Activated gamma-delta T cell treated with anti-CD3 and anti-CD28 coated beads, Interleukin-2, amount 50 U/mL, for 16 hours (primary cell): Measurements from ENCODE around the gene ANKS1B.

Source experiments
- DNase-seq: peaks from one replicate; pipeline ENCODE4 v3.0.0-alpha.2; 2020; ENCODE audit warnings: low read depth

Gene ANKS1B

GRCh38 chr12:98945864-98946263, 1038.9 kb downstream of the ANKS1B start:
- DNase-seq, result no peak

DNA sequence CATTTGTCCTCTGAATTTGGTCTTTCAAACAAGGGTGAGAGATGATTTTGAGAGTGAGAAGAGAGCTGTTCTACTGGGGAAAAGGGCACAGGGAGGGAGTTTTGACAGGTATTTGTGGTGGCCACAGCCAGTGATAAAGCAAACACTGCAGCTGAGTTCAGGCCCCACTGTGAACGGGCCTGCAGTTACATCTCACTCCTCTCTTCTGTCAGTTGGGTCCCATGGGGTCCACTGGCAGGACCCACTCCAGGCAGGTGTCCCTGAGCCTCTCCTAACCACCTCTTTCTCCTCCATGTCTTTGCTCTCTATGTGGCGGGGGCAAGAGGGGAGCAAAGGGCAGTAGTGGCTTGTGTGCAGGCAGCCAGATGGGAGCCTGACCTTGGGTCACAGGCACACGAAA, 1044.8 kb downstream of the ANKS1B start:
- DNase-seq, result no peak

- DNase-seq, result no peak
These were observed 1045.4 kb downstream of the ANKS1B start for GRCh38 chr12:98939350-98939749.

DNA sequence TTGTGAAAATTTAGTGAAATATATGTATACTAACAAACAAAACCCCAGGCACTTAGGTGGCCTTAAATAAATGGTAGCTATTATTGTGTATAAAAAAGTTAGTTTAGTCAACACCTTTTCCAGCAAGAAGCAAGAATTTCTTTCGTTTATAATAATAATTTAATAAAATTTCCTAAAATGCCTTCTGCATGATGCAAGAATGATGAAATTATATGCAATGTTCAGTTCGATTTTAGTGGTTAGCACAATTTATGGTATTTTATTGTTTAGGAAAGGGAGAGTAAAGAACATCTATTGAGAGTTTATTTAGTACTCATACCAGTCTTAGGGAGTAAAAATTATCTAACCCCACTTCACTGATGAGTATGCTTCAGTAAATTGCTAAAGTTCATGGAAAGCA, 1048.9 kb downstream of the ANKS1B start:
- no peak for DNase-seq

GRCh38 chr12:98922871-98923270, 1061.9 kb downstream of the ANKS1B start:
- no peak for DNase-seq

- DNase-seq, result no peak
These were observed 1066.4 kb downstream of the ANKS1B start for GRCh38 chr12:98918176-98918863.

- no peak for DNase-seq
These were observed 1068.6 kb downstream of the ANKS1B start for GRCh38 chr12:98916106-98916505.

DNA sequence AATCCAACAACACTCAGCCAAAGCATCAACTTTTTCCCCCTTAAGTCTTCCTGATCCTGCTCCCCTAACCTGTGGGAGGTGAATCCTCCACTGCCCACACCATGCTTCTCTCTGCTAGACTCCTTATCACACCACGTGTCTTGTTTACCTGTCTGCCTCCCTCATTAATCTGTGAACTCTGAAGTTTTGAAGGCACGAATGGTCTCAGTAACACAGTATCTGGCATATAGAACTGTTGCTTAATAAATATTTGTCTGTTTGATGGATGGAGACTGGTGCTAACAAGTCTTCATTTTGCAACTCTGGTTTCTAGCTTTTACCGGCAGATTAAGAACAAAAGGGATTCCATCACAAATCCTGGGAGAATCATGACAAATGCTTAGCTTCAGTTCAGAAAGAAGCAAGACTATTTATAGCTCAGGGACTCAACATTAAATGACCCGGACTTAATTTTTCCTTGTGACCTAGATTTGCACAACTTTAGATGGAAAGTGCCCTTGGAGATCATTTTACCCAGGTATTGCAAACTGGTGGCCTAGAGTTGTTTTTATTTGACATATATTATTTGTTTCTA, 1072.2 kb downstream of the ANKS1B start:
- DNase-seq, result no peak

DNA sequence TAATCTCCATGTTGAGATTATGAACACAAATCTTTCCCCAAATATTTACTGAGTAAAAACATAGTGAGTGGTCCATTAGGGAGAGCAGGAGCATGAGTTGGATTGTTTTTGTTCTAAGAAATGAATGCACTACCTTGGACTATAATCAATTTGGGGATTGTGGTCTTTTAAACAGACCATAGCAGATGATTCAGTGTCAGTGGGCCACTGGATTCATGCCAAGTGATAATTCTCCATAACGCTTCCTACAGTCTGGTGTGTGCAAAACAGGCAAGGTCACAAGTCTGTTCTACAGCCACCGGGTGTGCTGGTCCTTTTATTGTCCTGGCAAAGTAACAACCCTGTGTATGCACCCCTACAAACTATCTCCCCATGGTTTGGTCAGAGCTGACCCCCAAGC, 1073.3 kb downstream of the ANKS1B start:
- no peak for DNase-seq

DNA sequence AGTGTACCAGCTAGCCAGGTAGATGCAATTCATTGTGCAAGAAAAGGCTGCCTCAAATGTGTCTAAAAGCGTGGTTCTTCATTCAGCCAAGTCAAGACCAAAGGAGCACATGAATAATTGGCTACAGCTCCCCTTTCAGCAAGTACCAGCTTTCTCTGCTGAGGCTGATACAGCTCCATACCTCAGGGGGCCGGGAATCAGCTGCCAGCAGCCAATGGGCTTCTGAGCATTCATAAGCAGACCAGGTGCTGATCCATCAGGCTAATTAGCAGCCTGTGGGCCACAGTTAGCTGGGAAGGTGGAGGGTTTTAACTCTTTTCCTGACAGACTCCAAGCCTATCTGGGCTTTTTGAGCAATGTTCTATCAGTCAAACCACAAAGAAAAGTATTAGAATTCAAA, 1075.0 kb downstream of the ANKS1B start:
- no peak for DNase-seq

DNA sequence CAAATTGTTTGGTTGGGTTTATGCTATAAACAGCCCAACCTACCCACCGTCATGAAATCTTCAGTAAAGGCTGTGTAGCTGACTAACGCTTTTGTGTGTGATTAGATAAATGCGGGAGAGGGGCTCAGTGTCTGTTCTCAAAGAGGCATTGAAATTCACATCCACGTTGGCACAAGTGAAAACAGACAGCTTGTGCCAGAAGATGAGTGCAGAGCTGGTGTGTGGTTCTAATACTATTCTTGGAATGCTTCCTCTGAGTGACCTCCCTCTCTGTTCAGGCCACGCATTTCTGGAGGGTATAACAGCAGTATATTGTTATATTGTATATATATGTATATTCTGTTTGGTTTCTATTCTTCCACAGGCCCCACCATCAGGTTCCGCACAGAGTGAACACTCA, 1075.9 kb downstream of the ANKS1B start:
- no peak for DNase-seq

- no peak for DNase-seq
These were observed 1080.9 kb downstream of the ANKS1B start for GRCh38 chr12:98903875-98904274.

GRCh38 chr12:98901189-98901588, 1083.5 kb downstream of the ANKS1B start:
- no peak for DNase-seq

DNA sequence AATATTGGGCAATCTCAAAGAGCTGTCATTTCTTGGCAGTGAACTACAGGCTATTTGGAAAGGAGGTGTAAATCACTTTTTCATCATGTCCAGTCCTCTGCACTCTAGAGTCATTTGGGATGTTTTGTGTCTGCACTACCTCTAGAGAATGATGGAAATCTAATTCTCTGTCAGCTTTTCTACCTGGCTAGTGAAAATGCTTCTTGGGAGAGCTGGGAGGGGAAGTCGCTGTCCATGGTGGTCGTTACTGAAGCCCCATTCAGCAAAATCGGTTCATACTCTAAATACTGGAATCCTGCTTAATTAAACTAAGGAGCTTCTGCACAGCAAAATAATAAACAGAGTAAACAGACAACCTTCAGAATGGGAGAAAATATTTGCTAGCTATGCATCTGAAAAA, 1087.8 kb downstream of the ANKS1B start:
- no peak for DNase-seq

DNA sequence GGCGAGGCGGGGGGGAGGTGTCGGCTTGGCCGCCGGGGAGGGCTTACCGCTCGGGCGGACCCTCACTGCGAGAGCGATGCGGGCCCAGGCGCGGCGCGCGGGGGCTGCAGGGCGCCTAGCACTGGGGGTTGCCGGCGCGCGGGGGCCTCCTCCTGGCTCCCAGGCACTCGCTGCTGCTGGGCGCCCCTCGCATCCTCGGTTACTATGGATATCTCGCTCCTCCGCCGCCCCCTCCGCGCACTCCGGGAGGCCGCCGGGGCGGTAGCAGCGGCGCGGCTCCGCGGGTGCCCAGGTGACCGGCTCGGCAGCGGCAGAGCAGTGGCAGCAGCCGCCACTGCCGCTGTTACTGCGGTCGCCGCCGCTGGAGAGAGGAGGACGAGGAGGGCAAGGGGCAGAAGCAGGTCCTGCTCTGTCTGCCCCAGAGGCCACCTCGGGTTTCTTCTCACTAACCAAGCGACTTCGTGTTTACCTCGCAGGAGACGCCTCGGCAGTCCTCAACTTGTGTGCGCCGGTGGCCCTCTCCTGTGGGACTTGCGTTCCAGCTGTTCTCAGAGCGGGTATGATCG, 1089.6 kb downstream of the ANKS1B start:
- DNase-seq, result no peak

GRCh38 chr12:98894412-98895085, 1090.2 kb downstream of the ANKS1B start:
- no peak for DNase-seq

DNA sequence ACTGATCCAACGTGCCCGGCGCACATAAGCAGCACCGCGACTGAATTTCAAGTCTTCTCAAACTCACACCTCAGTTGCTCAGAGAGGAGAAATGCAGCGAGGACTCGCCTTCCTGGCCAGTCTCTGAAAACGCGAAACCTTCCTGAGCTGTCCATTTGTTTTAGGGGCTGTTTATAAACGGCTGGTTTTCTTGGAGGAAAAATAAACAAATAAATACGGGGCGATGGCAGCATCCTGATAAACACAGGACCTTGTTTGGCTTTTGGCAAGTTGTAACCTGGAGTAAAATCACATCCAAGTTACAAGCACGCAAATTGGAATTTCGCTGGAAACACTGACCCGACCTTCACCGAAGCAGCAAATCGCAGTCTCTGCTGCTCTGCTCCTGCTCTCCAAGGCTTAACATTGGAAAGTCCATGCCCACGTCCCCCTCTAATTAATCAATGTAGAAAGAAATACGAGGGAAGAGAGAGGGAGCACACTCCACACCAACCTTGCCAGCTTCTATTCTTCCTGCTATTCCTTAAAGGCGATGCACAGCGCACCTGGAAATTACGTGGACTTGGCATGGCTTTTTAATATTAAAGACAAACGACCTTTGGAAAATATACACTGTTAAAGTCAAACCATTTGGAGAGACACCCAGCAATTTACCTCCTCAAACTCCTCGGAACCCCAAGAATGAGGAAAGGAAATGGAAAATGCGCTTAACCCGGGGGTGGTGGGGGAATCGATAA, 1090.9 kb downstream of the ANKS1B start:
- DNase-seq, result no peak

DNA sequence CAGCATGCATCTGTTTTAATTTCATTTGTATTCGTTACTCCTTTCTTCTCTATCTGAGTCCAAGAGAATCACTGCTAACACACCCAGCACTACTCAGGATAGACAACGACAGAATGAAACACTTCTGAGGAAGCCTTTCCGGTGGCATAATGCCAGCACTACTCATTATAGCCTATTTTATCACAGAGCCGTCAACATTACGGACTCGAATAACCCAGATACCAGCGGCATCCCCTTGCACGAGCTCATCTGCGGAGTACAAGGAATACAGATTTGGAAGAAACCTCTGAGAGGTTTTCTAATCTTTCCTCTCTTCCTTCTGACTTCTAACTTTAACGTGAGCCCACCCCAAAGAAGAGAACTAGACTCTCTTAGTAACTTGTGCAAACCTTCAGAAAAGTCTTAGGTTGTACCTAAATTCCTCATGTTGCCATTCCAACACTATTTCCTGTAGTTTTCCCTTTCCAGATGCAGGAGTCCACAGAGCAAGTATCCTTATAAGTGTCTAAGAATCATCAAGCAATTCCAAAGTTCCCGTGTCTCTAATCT, 1091.5 kb downstream of the ANKS1B start:
- DNase-seq, result no peak

- no peak for DNase-seq
These were observed 1099.0 kb downstream of the ANKS1B start for GRCh38 chr12:98885778-98886177.

GRCh38 chr12:98883231-98883630, 1101.5 kb downstream of the ANKS1B start:
- DNase-seq, result no peak

DNA sequence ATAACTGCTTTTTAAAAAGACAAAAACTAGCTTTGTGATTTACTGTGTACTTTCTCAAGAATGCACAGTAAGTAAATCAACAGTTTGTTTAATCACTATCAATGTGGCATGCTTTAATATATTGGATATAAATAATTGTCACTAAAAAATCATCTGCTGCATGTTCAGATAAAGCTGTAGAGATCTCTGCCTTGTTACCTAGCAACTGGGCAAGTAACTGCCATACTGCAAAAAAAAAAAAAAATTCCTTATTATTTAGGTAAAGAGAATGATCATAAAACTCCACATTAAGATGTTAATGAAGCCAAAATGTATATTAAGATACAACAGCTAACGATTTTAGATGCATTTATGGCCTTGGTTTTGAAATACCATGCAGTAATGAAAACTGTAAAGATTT, 1102.2 kb downstream of the ANKS1B start:
- DNase-seq, result no peak

DNA sequence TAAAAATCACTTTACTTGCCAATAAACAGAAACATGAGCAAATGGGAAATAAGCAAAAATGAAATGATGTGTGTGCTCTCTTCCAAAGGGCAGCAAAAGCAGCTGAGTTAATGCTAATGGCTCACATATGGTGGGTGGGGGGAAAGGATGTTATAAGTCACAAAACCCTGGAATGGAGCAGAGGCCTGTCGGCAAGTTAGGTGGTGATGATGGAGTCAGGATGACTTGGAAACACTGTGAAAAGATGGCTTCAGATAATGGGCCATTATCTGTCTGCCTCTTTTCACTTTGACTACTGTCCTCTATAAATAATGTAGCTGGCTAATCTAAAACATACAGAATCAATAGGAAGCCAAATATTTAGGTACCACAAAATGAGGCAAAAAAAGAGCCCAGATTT, 1111.0 kb downstream of the ANKS1B start:
- no peak for DNase-seq
